GM12801 (cell line): ENCODE results near the gene NOS1AP.

ENCODE experiments used
- CTCF ChIP-seq: IDR thresholded peaks from one replicate; pipeline ENCODE4 v1.5.1; 2011; ENCODE audit warnings: control low read depth; ENCODE audit not compliant: insufficient read length; ENCODE audit errors: extremely low read depth

The NOS1AP gene

GRCh38 chr1:162072740-162073139, 3.2 kb downstream of the NOS1AP start:
- no peak for TF ChIP-seq CTCF

- no peak for TF ChIP-seq CTCF
These were observed 5.0 kb downstream of the NOS1AP start for GRCh38 chr1:162074276-162075005.

GRCh38 chr1:162075862-162076261, 6.4 kb downstream of the NOS1AP start:
- TF ChIP-seq CTCF = no peak

GRCh38 chr1:162077648-162078299, 8.3 kb downstream of the NOS1AP start:
- no peak for TF ChIP-seq CTCF

GRCh38 chr1:162079030-162079429, 9.5 kb downstream of the NOS1AP start:
- TF ChIP-seq CTCF = no peak

- TF ChIP-seq CTCF = no peak
These were observed 11.1 kb downstream of the NOS1AP start for GRCh38 chr1:162080472-162081015.

GRCh38 chr1:162081316-162081715, 11.8 kb downstream of the NOS1AP start:
- TF ChIP-seq CTCF = no peak
